ENCODE measurements around the gene AKAP14.
"Not testable (repeated sequence)": the region's sequence is repeated elsewhere in the genome, so short reads cannot be mapped to it uniquely, and the experiment has no call there.

GRCh38 chrX:119966837-119967236 is 71.1 kb downstream of the AKAP14 start:
- TF ChIP-seq CTCF (conservative IDR thresholded peaks at IDR 0.05 in 1 of 2, IDR thresholded peaks at IDR 0.05 in 1 of 2; ENCODE audit: extremely low read depth in 1 of 2, insufficient read depth in 1 of 2, low read depth in 1 of 2, low read length in 2 of 2); EZH2 (IDR thresholded peaks at IDR 0.05; ENCODE audit: borderline replicate concordance, low read length): not testable (repeated sequence)

Measured in mammary epithelial cell (primary cell).